GM08714 (cell line): ENCODE data around the gene ADIPOR2.
"Not testable (repeated sequence)": the region's sequence is repeated elsewhere in the genome, so short reads cannot be mapped to it uniquely, and the experiment has no call there.

Source experiments
- H3K4me3 ChIP-seq: fragments of 200-500 bp; sonication (Bioruptor generic); 2 replicates; pipeline ENCODE4 v1.5.1; 2014; ENCODE audit warnings: mild to moderate bottlenecking, low read length, inconsistent platforms
- ZNF274 ChIP-seq: IDR thresholded peaks from 2 replicates; pipeline ENCODE4 v1.6.1; 2012; ENCODE audit warnings: mild to moderate bottlenecking, low read depth, low read length

Gene ADIPOR2

DNA sequence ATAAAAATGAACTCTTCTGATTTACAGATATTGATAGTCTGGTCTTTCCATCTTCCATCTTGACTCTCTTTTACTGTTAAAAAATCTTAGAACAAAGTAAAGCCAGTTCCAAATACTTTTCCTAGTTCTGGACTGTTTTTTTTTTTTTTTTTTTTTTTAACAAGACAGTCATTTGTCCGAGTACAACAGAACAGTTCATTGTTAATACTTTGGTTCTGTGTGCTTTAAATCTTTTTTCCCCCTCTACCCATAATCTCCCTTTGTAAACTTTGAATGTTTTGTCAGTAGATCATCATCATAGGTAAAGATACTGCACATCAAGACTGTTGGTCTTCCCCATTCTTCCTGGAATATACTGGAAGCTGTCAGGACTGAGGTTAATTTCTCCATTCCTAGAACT, 38.0 kb downstream of the ADIPOR2 start:
- H3K4me3 ChIP-seq, result no peak overlapping the region
- TF ChIP-seq ZNF274, result no peak

DNA sequence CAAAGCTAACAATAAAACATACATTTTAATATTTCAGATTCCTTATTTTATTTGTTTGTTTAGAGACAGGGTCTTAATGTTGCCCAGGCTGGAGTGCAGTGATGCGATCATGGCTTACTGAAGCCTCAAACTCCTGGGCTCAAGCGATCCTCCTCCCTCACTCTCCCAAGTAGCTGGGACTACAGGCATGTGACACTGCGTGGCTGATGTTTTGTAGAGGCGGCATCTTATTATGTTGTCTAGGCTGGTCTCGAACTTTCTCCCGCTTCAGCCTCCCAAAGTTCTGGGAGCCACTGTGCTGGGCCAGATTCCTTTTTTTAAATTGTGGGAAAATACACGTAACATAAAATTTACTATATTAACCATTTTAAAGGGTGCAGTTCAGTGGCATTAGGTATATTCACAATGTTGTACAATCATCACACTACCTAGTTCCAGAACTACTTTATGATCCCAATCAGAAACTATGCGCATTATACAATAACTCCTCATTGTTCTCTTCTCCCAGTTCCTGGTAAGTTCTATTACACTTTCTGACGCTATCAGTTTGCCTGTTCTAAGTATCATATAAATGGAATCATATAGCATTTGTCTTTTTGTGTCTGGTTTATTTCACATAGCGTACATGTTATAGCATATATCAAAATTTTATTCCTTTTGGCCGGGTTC, 40.3 kb downstream of the ADIPOR2 start:
- H3K4me3 ChIP-seq, result no peak overlapping the region
- TF ChIP-seq ZNF274, result no peak

- H3K4me3 ChIP-seq, result not testable (repeated sequence)
Observed at GRCh38 chr12:1731688-1732078, 40.8 kb downstream of the ADIPOR2 start.

GRCh38 chr12:1732914-1733313, 42.0 kb downstream of the ADIPOR2 start:
- H3K4me3 ChIP-seq, result no peak overlapping the region
- no peak for TF ChIP-seq ZNF274

GRCh38 chr12:1733712-1734111, 42.8 kb downstream of the ADIPOR2 start:
- H3K4me3 ChIP-seq, result not testable (repeated sequence)

GRCh38 chr12:1737652-1738286, 46.9 kb downstream of the ADIPOR2 start:
- H3K4me3 ChIP-seq, result no peak overlapping the region
- TF ChIP-seq ZNF274, result no peak

DNA sequence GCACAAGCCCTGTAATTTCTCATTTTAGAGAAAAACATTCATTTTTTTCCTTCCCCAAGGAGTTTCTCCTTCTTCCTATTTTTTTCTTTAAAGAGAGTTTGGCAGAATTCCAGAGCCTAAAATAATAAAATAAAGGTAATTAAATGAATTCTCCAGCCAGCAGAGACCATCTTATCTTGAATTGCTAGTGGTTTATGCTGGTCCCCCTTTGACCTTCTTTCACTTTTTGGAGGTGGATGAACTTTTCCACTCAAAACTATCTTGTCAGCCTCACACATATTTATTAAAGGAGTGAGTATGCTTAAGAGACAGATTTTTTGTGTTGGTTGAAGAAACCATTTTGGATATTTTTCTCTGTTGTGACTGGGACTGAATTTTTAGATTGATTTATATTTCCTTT, 47.6 kb downstream of the ADIPOR2 start:
- TF ChIP-seq ZNF274, result no peak
- no peak overlapping the region for H3K4me3 ChIP-seq

GRCh38 chr12:1739368-1739767, 48.5 kb downstream of the ADIPOR2 start:
- no peak for TF ChIP-seq ZNF274

GRCh38 chr12:1740161-1740948, 49.5 kb downstream of the ADIPOR2 start:
- H3K4me3 ChIP-seq, result no peak overlapping the region
- TF ChIP-seq ZNF274, result no peak

More at GRCh38 chr12:1739368-1739767, 48.5 kb downstream of the ADIPOR2 start:
- no peak overlapping the region for H3K4me3 ChIP-seq

GRCh38 chr12:1741154-1741949, 50.5 kb downstream of the ADIPOR2 start:
- TF ChIP-seq ZNF274, result no peak

GRCh38 chr12:1744932-1745331, 54.1 kb downstream of the ADIPOR2 start:
- no peak for TF ChIP-seq ZNF274
- H3K4me3 ChIP-seq, result no peak overlapping the region

More at GRCh38 chr12:1741154-1741949, 50.5 kb downstream of the ADIPOR2 start:
- no peak overlapping the region for H3K4me3 ChIP-seq

- no peak for TF ChIP-seq ZNF274
- no peak overlapping the region for H3K4me3 ChIP-seq
Observed at GRCh38 chr12:1747609-1748008, 56.7 kb downstream of the ADIPOR2 start.

DNA sequence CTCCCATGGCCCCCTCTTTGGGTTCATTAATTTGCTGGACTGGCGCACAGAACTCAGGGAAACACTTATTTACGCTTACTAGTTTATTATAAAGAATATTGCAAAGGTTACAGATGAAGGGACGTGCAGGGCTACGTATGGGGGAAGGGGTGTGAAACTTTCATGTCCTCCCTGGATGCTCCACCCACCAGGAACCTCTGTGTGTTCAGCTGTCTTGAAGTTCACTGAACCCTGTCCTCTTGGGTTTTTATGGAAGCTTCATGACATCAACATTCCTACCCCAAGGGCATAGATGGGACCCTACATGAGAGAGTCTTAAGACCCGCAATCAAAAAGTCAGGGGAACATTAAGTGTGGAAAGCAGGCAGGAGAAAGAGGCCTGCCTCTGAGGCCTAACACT, 58.1 kb downstream of the ADIPOR2 start:
- no peak for TF ChIP-seq ZNF274
- no peak overlapping the region for H3K4me3 ChIP-seq

DNA sequence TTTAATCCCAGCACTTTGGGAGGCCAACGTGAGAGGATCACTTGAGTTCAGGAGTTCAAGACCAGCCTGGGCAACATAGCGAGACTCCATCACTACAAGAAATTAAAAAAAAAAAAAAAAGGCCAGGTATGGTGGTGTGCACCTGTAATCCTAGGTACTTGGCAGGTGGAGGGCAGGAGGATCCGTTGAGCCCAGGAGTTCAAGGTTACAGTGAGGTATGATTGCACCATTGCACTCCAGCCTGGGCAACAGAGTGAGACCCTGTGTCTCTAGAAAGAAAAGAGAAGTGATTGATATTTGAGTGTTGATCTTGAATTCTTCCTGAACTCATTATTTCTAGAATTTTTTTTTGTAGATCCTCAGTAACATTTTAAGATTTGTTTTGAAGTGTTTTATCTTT, 59.4 kb downstream of the ADIPOR2 start:
- no peak overlapping the region for H3K4me3 ChIP-seq
- TF ChIP-seq ZNF274, result no peak
